Large intestine (tissue), 3 donors: ENCODE measurements around the gene CHRNB2. TPM values are rescaled to one million over a fixed set of nuclear protein-coding genes. Genes with fewer than 3 reads are reported as not detected.

Experiments used
- DNase-seq, 2 donors: peaks; one replicate each; pipeline versions ENCODE4 v3.0.0 to v3.0.0-alpha.2; 2013
- H3K27ac ChIP-seq: one replicate; pipeline ENCODE4 v1.5.1; 2013; ENCODE audit warnings: low read length
- H3K27me3 ChIP-seq: 2 replicates; pipeline ENCODE4 v1.6.1; 2013; ENCODE audit warnings: low read length; ENCODE audit not compliant: control insufficient read depth, insufficient read depth
- H3K36me3 ChIP-seq: 2 replicates; pipeline ENCODE4 v1.6.1; 2013; ENCODE audit warnings: low read length; ENCODE audit not compliant: control insufficient read depth, insufficient read depth
- H3K4me1 ChIP-seq: one replicate; pipeline ENCODE4 v1.6.1; 2013; ENCODE audit warnings: low read length; ENCODE audit not compliant: control insufficient read depth, insufficient read depth
- H3K4me3 ChIP-seq: one replicate; pipeline ENCODE4 v1.5.1; 2013; ENCODE audit warnings: low read length
- H3K9me3 ChIP-seq: one replicate; pipeline ENCODE4 v1.6.1; 2013; ENCODE audit warnings: mild to moderate bottlenecking, low read depth, low read length, moderate library complexity; ENCODE audit not compliant: control insufficient read depth
- WGBS: methylation state at CpG from one replicate; pipeline ENCODE4 v1.1.5; 2013; ENCODE audit warnings: low lambda C conversion rate; ENCODE audit not compliant: insufficient coverage; 5-methylcytosine and 5-hydroxymethylcytosine counted together
- polyA plus RNA-seq: library from polyadenylated mRNA; unstranded; fragments of 120-200 nt; gene quantifications from one replicate; pipeline ENCODE4 v1.2.1, GENCODE V29; 2013

Gene CHRNB2
- polyA plus RNA-seq, 1 donor = 1.7 TPM

DNA sequence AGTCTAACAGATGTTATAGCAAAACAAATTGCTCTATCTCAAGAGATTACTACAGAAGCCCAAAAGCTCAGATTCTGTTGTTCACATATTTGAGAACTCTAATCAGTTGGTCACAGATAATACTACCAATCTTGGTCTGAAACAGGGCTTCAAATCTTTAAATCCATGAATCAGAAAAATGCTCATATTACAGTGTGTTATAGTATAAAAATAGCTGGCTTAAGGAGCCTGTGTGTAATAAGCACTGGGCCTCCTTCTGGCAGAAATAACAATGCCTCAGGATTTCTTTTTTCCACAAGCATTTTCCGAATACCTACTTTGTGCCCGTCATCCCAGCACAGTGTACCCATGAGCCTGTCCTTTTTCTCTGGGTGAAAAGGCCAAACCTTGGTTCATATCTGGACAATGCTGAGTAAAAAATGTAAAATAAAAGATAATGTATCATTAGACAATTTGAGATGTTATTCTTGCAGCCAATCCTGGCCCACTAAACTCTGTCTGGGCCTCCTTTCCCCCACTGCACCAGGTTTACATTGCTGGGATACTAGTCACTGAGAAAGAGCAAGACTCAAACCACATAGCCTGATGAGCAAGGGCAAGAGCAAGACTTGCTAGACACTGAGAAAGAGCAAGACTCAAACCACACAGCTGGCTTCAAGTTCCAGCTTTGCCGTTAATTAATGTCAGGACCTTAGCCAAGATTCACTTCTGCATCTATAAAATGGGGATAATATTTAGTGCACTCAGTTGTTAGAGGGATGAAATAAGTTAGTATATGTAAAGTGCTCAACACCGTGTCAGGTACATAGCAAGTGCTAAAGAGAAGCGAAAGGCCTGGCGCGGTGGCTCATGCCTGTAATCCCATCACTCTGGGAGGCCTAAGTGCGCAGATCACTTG, 57.4 kb downstream of the CHRNB2 start:
- WGBS = 100% methylated on average over 1 of the region's 8 CpGs
- Histone ChIP-seq H3K4me1 (peaks cover 6% of the 10 kb centered on the region), H3K4me3 (no peak overlapping the region), H3K27me3 (no peaks in the 10 kb centered on the region), H3K36me3 (peaks cover 2% of the 10 kb centered on the region), H3K9me3 (no peaks in the 10 kb centered on the region), H3K27ac (no peak overlapping the region)
- no peak for DNase-seq

DNA sequence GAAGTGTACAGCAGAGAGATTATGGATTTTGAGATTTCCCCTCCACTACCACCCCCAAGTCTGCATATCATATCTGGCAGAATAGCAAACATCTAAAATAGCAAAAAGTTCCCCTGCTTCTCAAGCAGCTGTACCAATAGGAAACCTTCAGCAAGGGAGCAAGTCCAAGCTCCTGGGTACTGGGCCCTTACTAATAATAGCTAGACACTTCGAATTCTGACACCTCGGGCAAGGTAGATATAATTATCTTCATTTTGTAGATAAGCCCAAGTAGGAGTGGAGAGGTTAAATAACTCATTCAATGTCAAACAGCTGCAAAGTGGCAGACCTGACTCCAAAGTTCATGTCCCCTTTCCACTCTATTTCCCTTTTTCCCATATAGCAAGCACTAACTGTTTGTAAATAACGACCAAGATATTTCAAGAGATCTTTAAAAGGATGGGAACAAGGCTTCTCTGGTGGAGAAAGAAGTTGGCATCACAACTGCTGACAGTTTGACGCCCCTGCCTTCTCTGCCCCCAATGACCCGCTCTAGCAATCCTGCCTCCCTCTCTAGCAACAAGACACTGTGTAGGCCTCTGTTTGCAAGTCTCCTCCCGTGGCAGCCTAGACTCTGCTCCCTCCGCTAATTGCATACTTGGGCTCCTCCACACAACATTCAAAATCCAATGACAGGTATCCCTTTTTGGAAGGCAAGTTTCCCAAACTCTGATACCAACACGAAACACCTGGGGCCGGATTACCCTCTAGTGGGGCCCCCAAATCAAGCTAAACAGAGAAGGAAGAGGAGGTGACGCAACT, 59.1 kb downstream of the CHRNB2 start:
- no peaks in the 10 kb centered on the region for H3K27me3 ChIP-seq
- peaks cover 6% of the 10 kb centered on the region for H3K4me1 ChIP-seq
- peaks cover 2% of the 10 kb centered on the region for H3K36me3 ChIP-seq
- peak; percentile 40 to 84 for DNase-seq
- WGBS = 0% methylated on average over 2 of the region's 10 CpGs
- H3K9me3 ChIP-seq = no peaks in the 10 kb centered on the region
- H3K27ac ChIP-seq = peak overlapping the region; percentile 94
- peak overlapping the region; percentile 87 for H3K4me3 ChIP-seq

DNA sequence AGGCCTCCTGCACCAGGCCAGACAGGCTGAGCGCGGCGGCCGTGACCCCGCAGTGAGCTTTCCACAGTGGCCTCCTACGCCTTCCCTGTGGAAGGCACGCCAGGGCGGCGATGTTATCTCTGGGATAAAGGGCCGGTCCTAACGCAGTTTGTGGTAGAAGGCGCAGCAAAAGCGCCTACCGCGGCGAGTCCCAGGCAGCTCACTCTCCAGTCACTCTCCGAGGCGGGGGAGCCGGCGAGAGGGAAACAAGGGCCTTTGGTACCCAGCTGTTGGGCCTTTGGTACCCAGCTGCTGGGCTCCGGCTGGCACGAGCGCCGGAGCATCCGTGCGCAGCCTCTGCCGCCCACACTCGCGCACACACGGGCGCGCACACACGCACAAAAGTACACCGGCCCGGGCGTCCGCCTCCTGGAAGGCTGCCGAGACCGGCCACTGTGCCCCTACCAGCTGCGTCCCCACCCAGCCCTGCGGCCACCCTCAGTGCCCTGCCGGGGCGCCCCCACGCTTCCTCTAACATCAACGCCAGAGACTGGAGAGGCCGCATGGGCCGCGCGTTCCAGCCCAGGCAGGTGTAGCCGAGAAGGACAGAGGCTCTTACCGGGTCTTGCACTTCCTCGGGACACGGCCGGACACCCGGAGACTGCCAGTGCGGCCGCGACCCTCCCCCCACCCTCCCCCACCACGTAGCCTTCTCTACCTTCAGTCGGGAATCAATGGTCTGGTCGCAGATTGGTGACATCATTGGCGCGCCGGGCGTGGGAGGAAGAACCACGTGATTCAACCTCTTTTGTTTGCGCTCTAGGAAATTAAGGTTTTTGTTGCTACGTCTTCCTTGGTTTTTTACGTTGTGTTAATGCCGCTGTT, 59.9 kb downstream of the CHRNB2 start:
- peak overlapping the region; percentile 94 for H3K27ac ChIP-seq
- no peaks in the 10 kb centered on the region for H3K27me3 ChIP-seq
- 0% methylated on average over 3 of the region's 70 CpGs for WGBS
- peak; percentile 84 to 92 for DNase-seq
- H3K4me3 ChIP-seq = peak overlapping the region; percentile 87
- H3K4me1 ChIP-seq = peaks cover 6% of the 10 kb centered on the region
- peaks cover under 1% of the 10 kb centered on the region for H3K36me3 ChIP-seq
- H3K9me3 ChIP-seq = no peaks in the 10 kb centered on the region

DNA sequence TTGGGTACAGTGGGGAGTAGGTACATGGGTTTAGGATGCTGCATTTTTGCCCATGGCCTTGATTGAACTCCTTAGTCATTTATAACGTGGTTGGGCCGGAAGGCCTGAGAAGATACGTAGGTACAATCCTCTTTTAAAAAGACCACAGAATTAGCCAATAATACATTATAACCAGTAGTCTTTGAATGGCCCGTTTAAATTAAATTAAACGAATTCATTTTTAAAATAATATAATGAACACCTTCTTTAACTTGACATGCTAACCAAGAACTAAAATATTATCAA, 60.5 kb downstream of the CHRNB2 start:
- peak overlapping the region; percentile 87 for H3K4me3 ChIP-seq
- DNase-seq = no peak
- H3K36me3 ChIP-seq = no peaks in the 10 kb centered on the region
- no peaks in the 10 kb centered on the region for H3K9me3 ChIP-seq
- WGBS = no CpG with 5 or more reads among the region's 5 CpGs
- peaks cover 3% of the 10 kb centered on the region for H3K27me3 ChIP-seq
- H3K27ac ChIP-seq = peak overlapping the region; percentile 94
- peaks cover 6% of the 10 kb centered on the region for H3K4me1 ChIP-seq

DNA sequence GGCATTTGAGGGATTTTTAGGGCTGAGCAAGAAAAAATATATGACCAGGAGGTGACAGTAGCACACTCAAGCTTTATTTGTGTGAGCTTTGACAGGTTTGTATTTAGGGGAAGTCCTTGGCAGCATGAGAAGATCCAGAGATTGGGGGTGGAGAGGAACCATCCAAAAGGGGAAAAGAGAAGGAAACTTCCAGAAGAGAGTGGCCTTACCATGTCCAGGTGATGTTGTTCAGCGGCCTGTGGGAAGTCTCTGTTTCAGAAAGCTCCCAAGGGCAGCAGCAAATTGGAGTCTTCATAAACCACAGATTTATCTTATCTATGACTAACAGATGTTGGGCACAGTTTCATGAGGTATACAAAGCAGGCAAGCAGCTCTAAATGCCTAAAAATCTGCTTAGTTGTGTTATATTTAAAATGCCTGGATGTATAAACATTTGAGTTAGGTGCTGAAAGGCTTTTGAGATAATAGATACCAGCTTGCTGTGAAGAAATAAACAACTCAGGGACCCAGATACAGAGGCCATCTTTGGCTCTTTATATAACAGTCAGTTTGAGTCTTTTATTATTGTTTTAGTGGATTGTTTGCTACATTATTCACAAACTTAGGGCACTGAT, 61.6 kb downstream of the CHRNB2 start:
- Histone ChIP-seq H3K27ac (no peak overlapping the region), H3K36me3 (no peaks in the 10 kb centered on the region), H3K4me3 (no peak overlapping the region), H3K27me3 (peaks cover 3% of the 10 kb centered on the region), H3K9me3 (no peaks in the 10 kb centered on the region), H3K4me1 (peaks cover 6% of the 10 kb centered on the region)
- WGBS = no CpG with 5 or more reads among the region's 1 CpG
- DNase-seq = no peak

Other genes starting within 250 kb of the CHRNB2 start
- gene AQP10, start 246.7 kb upstream of the CHRNB2 start, polyA plus RNA-seq = 11.1 TPM
- 10.9 TPM for gene ATP8B2, start 242.3 kb upstream of the CHRNB2 start, polyA plus RNA-seq
- gene IL6R, start 162.4 kb upstream of the CHRNB2 start, polyA plus RNA-seq = 4.1 TPM
- 1.8 TPM for gene TDRD10, start 65.6 kb upstream of the CHRNB2 start, polyA plus RNA-seq
- 6.1 TPM for gene SHE, start 65.4 kb upstream of the CHRNB2 start, polyA plus RNA-seq
- 69.9 TPM for gene UBE2Q1, start 9.1 kb upstream of the CHRNB2 start, polyA plus RNA-seq
- 123 TPM for gene ADAR, start 40.4 kb downstream of the CHRNB2 start, polyA plus RNA-seq